Measurements from ENCODE around the gene ITPR3. TPM values are rescaled to one million over a fixed set of nuclear protein-coding genes. Genes with fewer than 3 reads are reported as not detected.
A peak's percentile ranks its signal among the peaks of the same experiment; 100 is the strongest.

ITPR3 gene
- total RNA-seq, 1 donor from 2014 or later = 17.7 TPM

DNA sequence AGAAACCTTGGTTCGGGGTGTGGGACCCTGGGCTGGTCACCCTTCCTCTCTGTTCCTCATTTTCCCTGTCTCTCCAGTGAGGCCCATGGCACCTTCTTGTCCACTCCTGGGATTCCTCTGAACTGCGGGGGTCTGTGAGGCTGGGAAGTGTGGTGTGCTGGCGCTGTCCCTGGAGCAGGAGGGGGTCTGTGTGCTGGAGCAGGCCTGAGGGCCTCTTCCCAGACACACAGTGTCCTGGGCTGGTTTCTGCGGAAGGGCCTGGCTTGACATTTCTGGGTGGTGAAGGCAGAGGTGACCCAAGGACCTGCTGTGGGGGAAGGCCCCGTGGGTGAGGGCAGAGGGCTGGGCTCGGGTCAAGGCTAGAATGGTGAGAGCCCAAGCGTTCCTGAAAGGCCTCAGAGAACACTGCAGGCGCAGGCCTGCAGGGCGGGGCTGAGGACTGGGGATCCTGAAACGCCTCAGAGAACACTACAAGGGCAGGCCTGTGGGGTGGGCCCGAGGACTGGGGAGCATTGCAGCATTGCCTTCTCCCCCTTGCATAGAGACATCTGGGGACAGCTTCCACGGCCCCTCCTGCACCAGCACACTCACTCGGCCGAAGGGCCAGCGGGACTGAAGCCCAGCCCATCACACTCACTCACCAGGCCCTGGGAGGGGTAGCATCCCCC is 30.5 kb upstream of the ITPR3 start:
- H3K4me3 ChIP-seq (ENCODE audit: insufficient read depth, low read depth, low read length) = no peak overlapping the region
- peak overlapping the region; percentile 87 for H3K27ac Mint-ChIP-seq (ENCODE audit: unreplicated experiment)
- FAIRE-seq (no peak), DNase-seq (ENCODE audit: low read depth) (no peak)
- H3K79me2 ChIP-seq (ENCODE audit: insufficient read depth, low read length) = no peaks in the 10 kb centered on the region
- H3K4me2 ChIP-seq (ENCODE audit: low read length) = peak overlapping the region; percentile 68
- no peaks in the 10 kb centered on the region for H4K20me1 ChIP-seq (ENCODE audit: insufficient read depth, low read length)
- peaks cover 3% of the 10 kb centered on the region for H3K36me3 Mint-ChIP-seq (ENCODE audit: low read depth, unreplicated experiment)
- peaks cover 6% of the 10 kb centered on the region for H3K27me3 Mint-ChIP-seq (ENCODE audit: low read depth, unreplicated experiment)
- H3K27me3 ChIP-seq (ENCODE audit: insufficient read depth, low read length) = no peaks in the 10 kb centered on the region
- no peaks in the 10 kb centered on the region for H3K9me3 ChIP-seq (ENCODE audit: insufficient read depth, low read depth, low read length)
- peak overlapping the region; percentile 44 for H2AFZ ChIP-seq (ENCODE audit: low read depth, low read length)
- peaks cover 26% of the 10 kb centered on the region for H3K4me1 ChIP-seq (ENCODE audit: insufficient read depth, low read length)
- peak overlapping the region; percentile 34 for H3K4me3 Mint-ChIP-seq (ENCODE audit: unreplicated experiment)
- H3K9me3 Mint-ChIP-seq (ENCODE audit: unreplicated experiment) = no peaks in the 10 kb centered on the region
- H3K9ac ChIP-seq (ENCODE audit: low read length) = peak overlapping the region; percentile 64
- peak overlapping the region; percentile 63 for H3K27ac ChIP-seq (ENCODE audit: low read depth, low read length)
- no peaks in the 10 kb centered on the region for H3K36me3 ChIP-seq (ENCODE audit: insufficient read depth, low read length)
- H3K4me1 Mint-ChIP-seq (ENCODE audit: low read depth, unreplicated experiment) = peaks cover 10% of the 10 kb centered on the region
- TF ChIP-seq, protein P1, sequence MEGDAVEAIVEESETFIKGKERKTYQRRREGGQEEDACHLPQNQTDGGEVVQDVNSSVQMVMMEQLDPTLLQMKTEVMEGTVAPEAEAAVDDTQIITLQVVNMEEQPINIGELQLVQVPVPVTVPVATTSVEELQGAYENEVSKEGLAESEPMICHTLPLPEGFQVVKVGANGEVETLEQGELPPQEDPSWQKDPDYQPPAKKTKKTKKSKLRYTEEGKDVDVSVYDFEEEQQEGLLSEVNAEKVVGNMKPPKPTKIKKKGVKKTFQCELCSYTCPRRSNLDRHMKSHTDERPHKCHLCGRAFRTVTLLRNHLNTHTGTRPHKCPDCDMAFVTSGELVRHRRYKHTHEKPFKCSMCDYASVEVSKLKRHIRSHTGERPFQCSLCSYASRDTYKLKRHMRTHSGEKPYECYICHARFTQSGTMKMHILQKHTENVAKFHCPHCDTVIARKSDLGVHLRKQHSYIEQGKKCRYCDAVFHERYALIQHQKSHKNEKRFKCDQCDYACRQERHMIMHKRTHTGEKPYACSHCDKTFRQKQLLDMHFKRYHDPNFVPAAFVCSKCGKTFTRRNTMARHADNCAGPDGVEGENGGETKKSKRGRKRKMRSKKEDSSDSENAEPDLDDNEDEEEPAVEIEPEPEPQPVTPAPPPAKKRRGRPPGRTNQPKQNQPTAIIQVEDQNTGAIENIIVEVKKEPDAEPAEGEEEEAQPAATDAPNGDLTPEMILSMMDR (IDR thresholded peaks at IDR 0.05; ENCODE audit: insufficient read depth, low read depth, low read length) = no peak
- no peak for TF ChIP-seq EZH2 (IDR thresholded peaks at IDR 0.05; ENCODE audit: insufficient read depth, low read length)

DNA sequence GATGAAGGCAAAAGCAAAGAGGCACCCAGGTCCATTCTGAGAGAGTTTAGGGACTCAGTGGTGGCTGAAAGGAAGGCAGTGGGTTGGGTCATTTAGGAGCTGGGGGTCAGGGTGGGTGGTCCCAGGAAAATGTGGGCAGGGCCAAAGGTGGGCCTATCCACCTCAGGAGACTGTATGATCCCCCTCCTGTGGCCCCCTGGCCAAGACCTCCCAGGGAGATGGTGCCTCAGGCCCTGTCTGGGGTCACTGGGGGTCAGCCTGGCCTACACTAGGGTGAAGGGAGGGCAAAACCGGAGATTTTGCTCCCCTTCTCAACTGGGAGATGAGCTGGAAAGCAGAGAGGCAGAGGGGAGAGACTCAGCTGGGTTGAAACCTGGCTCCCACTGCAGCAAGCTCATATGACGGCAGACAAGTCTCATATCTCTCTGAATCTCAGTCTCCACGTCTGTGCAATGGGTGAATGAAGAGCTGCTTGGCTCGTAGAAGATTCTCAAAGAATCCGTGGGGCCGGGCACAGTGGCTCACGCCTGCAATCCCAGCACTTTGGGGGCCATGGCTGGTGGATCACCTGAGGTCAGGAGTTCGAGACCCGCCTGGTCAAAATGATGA is 29.6 kb upstream of the ITPR3 start:
- Mint-ChIP-seq H3K9me3 (ENCODE audit: unreplicated experiment) (no peaks in the 10 kb centered on the region), H3K4me3 (ENCODE audit: unreplicated experiment) (no peak overlapping the region), H3K36me3 (ENCODE audit: low read depth, unreplicated experiment) (peaks cover 3% of the 10 kb centered on the region), H3K27ac (ENCODE audit: unreplicated experiment) (no peak overlapping the region), H3K4me1 (ENCODE audit: low read depth, unreplicated experiment) (peaks cover 10% of the 10 kb centered on the region), H3K27me3 (ENCODE audit: low read depth, unreplicated experiment) (peaks cover 6% of the 10 kb centered on the region)
- H3K27ac ChIP-seq (ENCODE audit: low read depth, low read length) = no peak overlapping the region
- H2AFZ ChIP-seq (ENCODE audit: low read depth, low read length) = peak overlapping the region; percentile 44
- no peaks in the 10 kb centered on the region for H3K27me3 ChIP-seq (ENCODE audit: insufficient read depth, low read length)
- FAIRE-seq = no peak
- no peak overlapping the region for H3K4me2 ChIP-seq (ENCODE audit: low read length)
- no peaks in the 10 kb centered on the region for H4K20me1 ChIP-seq (ENCODE audit: insufficient read depth, low read length)
- DNase-seq (ENCODE audit: low read depth) = no peak
- no peak overlapping the region for H3K4me3 ChIP-seq (ENCODE audit: insufficient read depth, low read depth, low read length)
- H3K9me3 ChIP-seq (ENCODE audit: insufficient read depth, low read depth, low read length) = no peaks in the 10 kb centered on the region
- H3K9ac ChIP-seq (ENCODE audit: low read length) = no peak overlapping the region
- H3K4me1 ChIP-seq (ENCODE audit: insufficient read depth, low read length) = peaks cover 23% of the 10 kb centered on the region
- H3K79me2 ChIP-seq (ENCODE audit: insufficient read depth, low read length) = no peaks in the 10 kb centered on the region
- H3K36me3 ChIP-seq (ENCODE audit: insufficient read depth, low read length) = no peaks in the 10 kb centered on the region
- TF ChIP-seq EZH2 (IDR thresholded peaks at IDR 0.05; ENCODE audit: insufficient read depth, low read length) = no peak
- TF ChIP-seq, protein P1 (IDR thresholded peaks at IDR 0.05; ENCODE audit: insufficient read depth, low read depth, low read length) = no peak

DNA sequence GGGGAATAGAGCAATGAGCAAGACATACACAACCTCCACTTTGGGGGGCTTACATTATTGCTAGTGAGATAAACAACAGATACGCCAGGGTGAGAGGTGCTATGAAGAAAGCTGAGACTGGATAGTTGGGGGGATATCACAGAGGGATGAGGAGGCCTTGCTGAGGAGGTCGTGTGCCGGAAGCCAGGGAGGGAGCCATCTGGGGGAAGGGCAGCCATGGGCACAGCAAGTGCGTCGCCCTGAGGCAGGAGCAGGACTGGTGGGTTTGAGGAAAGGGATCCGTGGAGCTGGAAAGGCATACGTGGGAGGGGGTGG is 28.9 kb upstream of the ITPR3 start:
- Histone ChIP-seq H3K9me3 (ENCODE audit: insufficient read depth, low read depth, low read length) (no peaks in the 10 kb centered on the region), H3K9ac (ENCODE audit: low read length) (no peak overlapping the region), H3K4me2 (ENCODE audit: low read length) (peak overlapping the region; percentile 71), H3K79me2 (ENCODE audit: insufficient read depth, low read length) (no peaks in the 10 kb centered on the region), H3K27ac (ENCODE audit: low read depth, low read length) (no peak overlapping the region), H3K4me1 (ENCODE audit: insufficient read depth, low read length) (peaks cover 23% of the 10 kb centered on the region), H3K4me3 (ENCODE audit: insufficient read depth, low read depth, low read length) (no peak overlapping the region), H3K36me3 (ENCODE audit: insufficient read depth, low read length) (no peaks in the 10 kb centered on the region), H2AFZ (ENCODE audit: low read depth, low read length) (no peak overlapping the region), H3K27me3 (ENCODE audit: insufficient read depth, low read length) (no peaks in the 10 kb centered on the region), H4K20me1 (ENCODE audit: insufficient read depth, low read length) (no peaks in the 10 kb centered on the region)
- Mint-ChIP-seq H3K9me3 (ENCODE audit: unreplicated experiment) (no peaks in the 10 kb centered on the region), H3K27ac (ENCODE audit: unreplicated experiment) (peak overlapping the region; percentile 4), H3K4me3 (ENCODE audit: unreplicated experiment) (no peak overlapping the region), H3K36me3 (ENCODE audit: low read depth, unreplicated experiment) (peaks cover 3% of the 10 kb centered on the region), H3K27me3 (ENCODE audit: low read depth, unreplicated experiment) (peaks cover 6% of the 10 kb centered on the region), H3K4me1 (ENCODE audit: low read depth, unreplicated experiment) (peaks cover 10% of the 10 kb centered on the region)
- DNase-seq (ENCODE audit: low read depth) (no peak), FAIRE-seq (no peak)
- TF ChIP-seq, protein P1 (IDR thresholded peaks at IDR 0.05; ENCODE audit: insufficient read depth, low read depth, low read length) = no peak
- TF ChIP-seq EZH2 (IDR thresholded peaks at IDR 0.05; ENCODE audit: insufficient read depth, low read length) = no peak
